CD14-positive monocyte (primary cell): Measurements from ENCODE around the gene TEAD1. TPM values are rescaled to one million over a fixed set of nuclear protein-coding genes. Genes with fewer than 3 reads are reported as not detected.

Experiments used
- DNase-seq, 3 donors: peaks; one replicate each; pipeline ENCODE4 v3.0.0-alpha.2; 2011 to 2022
- H2AFZ ChIP-seq: 2 replicates; pipeline ENCODE4 v1.6.0; 2012; ENCODE audit warnings: mild to moderate bottlenecking, low read depth, low read length, inconsistent platforms; ENCODE audit not compliant: insufficient read depth, poor library complexity, severe bottlenecking
- H3K27ac ChIP-seq, 2 donors: 1 replicate in 1 of 2; 2 replicates in 1 of 2; pipeline ENCODE4 v1.5.1; 2012 to 2013; ENCODE audit warnings: low read length in 2 of 2, control low read depth in 1 of 2, inconsistent platforms in 1 of 2, low read depth in 1 of 2, mild to moderate bottlenecking in 1 of 2
- H3K27me3 ChIP-seq, 2 donors: one replicate each; pipeline versions ENCODE4 v1.6.0 to v1.6.1; 2011 to 2013; ENCODE audit warnings: low read length in 2 of 2; ENCODE audit not compliant: control insufficient read depth in 2 of 2, insufficient read depth in 2 of 2
- H3K36me3 ChIP-seq, 2 donors: replicated peaks in 1 of 2; 1 replicate in 1 of 2; 2 replicates in 1 of 2; pipeline versions ENCODE4 v1.5.1 to v1.6.1; 2012 to 2013; ENCODE audit warnings: low read length in 2 of 2, control low read depth in 1 of 2, inconsistent platforms in 1 of 2, mild to moderate bottlenecking in 1 of 2; ENCODE audit not compliant: insufficient read depth in 2 of 2, control insufficient read depth in 1 of 2
- H3K4me1 ChIP-seq, 2 donors: 1 replicate in 1 of 2; 2 replicates in 1 of 2; pipeline versions ENCODE4 v1.5.1 to v1.6.1; 2012 to 2013; ENCODE audit warnings: low read length in 2 of 2, control low read depth in 1 of 2, inconsistent platforms in 1 of 2, mild to moderate bottlenecking in 1 of 2, moderate library complexity in 1 of 2; ENCODE audit not compliant: insufficient read depth in 2 of 2, control insufficient read depth in 1 of 2
- H3K4me2 ChIP-seq: replicated peaks from 2 replicates; pipeline ENCODE3; 2012; ENCODE audit warnings: low read length, moderate library complexity, mild to moderate bottlenecking; ENCODE audit not compliant: poor library complexity, severe bottlenecking; ENCODE audit errors: extremely low read depth
- H3K4me3 ChIP-seq, 3 experiments: fragments of 200-600 bp in 1 of 3; sonication (generic) in 1 of 3; replicated peaks in 1 of 3; 1 replicate in 2 of 3; 2 replicates in 1 of 3; pipeline ENCODE4 v1.5.1; 2011 to 2013; ENCODE audit warnings: low read length in 3 of 3, mild to moderate bottlenecking in 3 of 3, control low read depth in 2 of 3, low read depth in 2 of 3, inconsistent platforms in 1 of 3, moderate library complexity in 1 of 3
- H3K79me2 ChIP-seq: 2 replicates; pipeline ENCODE4 v1.6.0; 2012; ENCODE audit warnings: mild to moderate bottlenecking, control low read depth, inconsistent platforms, low read length, moderate library complexity; ENCODE audit not compliant: insufficient read depth
- H3K9ac ChIP-seq: 2 replicates; pipeline ENCODE4 v1.6.0; 2017; ENCODE audit warnings: low read length, mild to moderate bottlenecking; ENCODE audit not compliant: insufficient read depth, poor library complexity, severe bottlenecking
- H3K9me3 ChIP-seq, 2 donors: replicated peaks in 1 of 2; 1 replicate in 1 of 2; 2 replicates in 1 of 2; pipeline versions ENCODE4 v1.5.1 to v1.6.1; 2012 to 2013; ENCODE audit warnings: low read length in 2 of 2, control low read depth in 1 of 2; ENCODE audit not compliant: control insufficient read depth in 1 of 2, insufficient read depth in 1 of 2
- H4K20me1 ChIP-seq: 2 replicates; pipeline ENCODE4 v1.6.0; 2012; ENCODE audit warnings: mild to moderate bottlenecking, low read length, control low read depth, moderate library complexity; ENCODE audit not compliant: insufficient read depth
- H3K27ac Mint-ChIP-seq, 7 donors: one replicate each; pipeline ENCODE4 v1.8.0; 2020; ENCODE audit warnings: mild to moderate bottlenecking in 7 of 7, mixed read lengths in 7 of 7, moderate library complexity in 6 of 7, inconsistent platforms in 2 of 7
- H3K27me3 Mint-ChIP-seq, 3 donors: one replicate each; pipeline ENCODE4 v1.8.0; 2021 to 2022; ENCODE audit warnings: low read depth in 3 of 3, mild to moderate bottlenecking in 3 of 3, mixed read lengths in 3 of 3, moderate library complexity in 3 of 3, inconsistent platforms in 1 of 3
- H3K36me3 Mint-ChIP-seq, 2 donors: one replicate each; pipeline ENCODE4 v1.8.0; 2020; ENCODE audit warnings: mixed read lengths in 2 of 2, inconsistent platforms in 1 of 2, mild to moderate bottlenecking in 1 of 2
- H3K4me1 Mint-ChIP-seq: one replicate; pipeline ENCODE4 v1.8.0; 2020; ENCODE audit warnings: mild to moderate bottlenecking, mixed read lengths
- H3K4me3 Mint-ChIP-seq, 2 donors: one replicate each; pipeline ENCODE4 v1.8.0; 2020; ENCODE audit warnings: mild to moderate bottlenecking in 2 of 2, mixed read lengths in 2 of 2, moderate library complexity in 1 of 2
- H3K9me3 Mint-ChIP-seq, 7 donors: one replicate each; pipeline ENCODE4 v1.8.0; 2020 to 2022; ENCODE audit warnings: mixed read lengths in 7 of 7, mild to moderate bottlenecking in 6 of 7, moderate library complexity in 6 of 7, inconsistent platforms in 2 of 7
- WGBS: methylation state at CpG from one replicate; pipeline ENCODE4 v1.1.5; 2013; ENCODE audit warnings: missing lambda C conversion rate; ENCODE audit not compliant: insufficient coverage; 5-methylcytosine and 5-hydroxymethylcytosine counted together
- intact Hi-C, 2 donors: fragments of 100-400 bp; cut with micrococcal nuclease; formaldehyde crosslinking; loops; one replicate each; pipeline versions ENCODE4 v1.15.0 to v1.15.1; 2023
- polyA plus RNA-seq, 3 donors: library from polyadenylated mRNA; depleted of rRNA in 1 of 3; unstranded in 2 of 3; stranded (reverse) in 1 of 3; fragments of 300-500 nt in 2 of 3; fragments of >200 nt in 1 of 3; fragmentation: Illumina TruSeq in 2 of 3; gene quantifications; 1 replicate in 2 of 3; 2 replicates in 1 of 3; pipeline ENCODE4 v1.2.3, GENCODE V29; 2012 to 2021
- TF ChIP-seq, protein P1 (sequence below): fragments of 200-600 bp; IDR thresholded peaks from one replicate; pipeline ENCODE4 v1.8.0; 2022; ENCODE audit warnings: antibody characterized with exemption, mild to moderate bottlenecking

The TEAD1 gene
- polyA plus RNA-seq, 3 donors, result not detected

DNA sequence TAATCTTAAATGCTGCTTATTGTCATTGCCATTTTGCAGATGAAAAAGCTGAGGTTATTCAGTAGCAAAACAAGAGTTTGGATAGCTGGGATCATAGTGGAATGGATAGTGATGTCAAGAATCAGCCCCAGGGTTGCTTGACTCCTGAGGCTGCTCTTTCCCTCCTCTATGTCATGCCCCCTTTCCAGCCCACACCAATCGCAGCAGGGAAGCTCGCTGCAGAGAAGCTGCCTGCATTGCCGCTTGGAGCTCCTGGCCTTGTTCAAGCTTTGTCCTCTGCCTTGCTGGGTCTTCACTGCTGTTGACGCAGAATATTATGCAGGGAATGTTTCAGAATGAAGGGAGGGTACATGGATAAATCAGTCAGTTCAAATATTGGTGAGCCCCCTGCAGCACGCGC is 206.1 kb downstream of the TEAD1 start:
- DNase-seq, result no peak
- Histone ChIP-seq H3K9ac (no peak overlapping the region), H4K20me1 (no peaks in the 10 kb centered on the region), H3K9me3 (no peaks in the 10 kb centered on the region), H3K79me2 (no peaks in the 10 kb centered on the region), H3K27me3 (no peaks in the 10 kb centered on the region), H3K4me1 (no peaks in the 10 kb centered on the region), H3K27ac (no peak overlapping the region), H3K4me3 (no peak overlapping the region), H3K36me3 (no peaks in the 10 kb centered on the region), H2AFZ (no peak overlapping the region), H3K4me2 (no peak overlapping the region)
- Mint-ChIP-seq H3K27me3 (peaks cover 5 to 17% (median 12%) of the 10 kb centered on the region in 3 donors), H3K36me3 (no peaks in the 10 kb centered on the region), H3K4me1 (no peaks in the 10 kb centered on the region), H3K4me3 (no peak overlapping the region), H3K9me3 (peaks cover 0 to 1% (median 0%) of the 10 kb centered on the region in 7 donors), H3K27ac (no peak overlapping the region)
- TF ChIP-seq, protein P1, sequence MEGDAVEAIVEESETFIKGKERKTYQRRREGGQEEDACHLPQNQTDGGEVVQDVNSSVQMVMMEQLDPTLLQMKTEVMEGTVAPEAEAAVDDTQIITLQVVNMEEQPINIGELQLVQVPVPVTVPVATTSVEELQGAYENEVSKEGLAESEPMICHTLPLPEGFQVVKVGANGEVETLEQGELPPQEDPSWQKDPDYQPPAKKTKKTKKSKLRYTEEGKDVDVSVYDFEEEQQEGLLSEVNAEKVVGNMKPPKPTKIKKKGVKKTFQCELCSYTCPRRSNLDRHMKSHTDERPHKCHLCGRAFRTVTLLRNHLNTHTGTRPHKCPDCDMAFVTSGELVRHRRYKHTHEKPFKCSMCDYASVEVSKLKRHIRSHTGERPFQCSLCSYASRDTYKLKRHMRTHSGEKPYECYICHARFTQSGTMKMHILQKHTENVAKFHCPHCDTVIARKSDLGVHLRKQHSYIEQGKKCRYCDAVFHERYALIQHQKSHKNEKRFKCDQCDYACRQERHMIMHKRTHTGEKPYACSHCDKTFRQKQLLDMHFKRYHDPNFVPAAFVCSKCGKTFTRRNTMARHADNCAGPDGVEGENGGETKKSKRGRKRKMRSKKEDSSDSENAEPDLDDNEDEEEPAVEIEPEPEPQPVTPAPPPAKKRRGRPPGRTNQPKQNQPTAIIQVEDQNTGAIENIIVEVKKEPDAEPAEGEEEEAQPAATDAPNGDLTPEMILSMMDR, result no peak
- intact Hi-C loops, result no loop called here
- 93% methylated on average over 6 of the region's 6 CpGs for WGBS

DNA sequence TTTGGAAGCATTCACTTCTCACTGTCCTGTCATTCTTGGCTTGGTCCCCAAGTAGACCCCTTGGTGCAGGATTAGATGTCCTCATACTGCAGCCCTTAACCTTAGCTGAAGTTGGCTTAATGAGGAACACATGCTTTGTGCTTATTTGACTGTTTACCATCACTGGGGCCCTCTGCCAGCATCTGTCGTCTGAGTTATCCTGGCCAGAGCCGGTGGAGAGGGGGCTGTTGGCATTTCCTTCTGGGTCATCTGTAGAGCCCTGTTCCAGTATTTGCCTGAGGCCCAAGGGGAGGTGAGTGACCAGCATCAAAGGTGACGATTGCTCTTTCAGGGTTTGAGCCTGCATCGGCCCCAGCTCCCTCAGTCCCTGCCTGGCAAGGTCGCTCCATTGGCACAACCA is 208.4 kb downstream of the TEAD1 start:
- Mint-ChIP-seq H3K27ac (no peak overlapping the region), H3K9me3 (peaks cover 0 to 1% (median 0%) of the 10 kb centered on the region in 7 donors), H3K4me3 (no peak overlapping the region), H3K36me3 (no peaks in the 10 kb centered on the region), H3K27me3 (peaks cover 4 to 14% (median 9%) of the 10 kb centered on the region in 3 donors), H3K4me1 (no peaks in the 10 kb centered on the region)
- H4K20me1 ChIP-seq, result no peaks in the 10 kb centered on the region
- no peaks in the 10 kb centered on the region for H3K36me3 ChIP-seq
- no peak overlapping the region for H3K4me2 ChIP-seq
- TF ChIP-seq, protein P1, result no peak
- intact Hi-C loops, result no loop called here
- H3K79me2 ChIP-seq, result no peaks in the 10 kb centered on the region
- H3K27ac ChIP-seq, result no peak overlapping the region
- H3K4me1 ChIP-seq, result no peaks in the 10 kb centered on the region
- 97% methylated on average over 4 of the region's 5 CpGs for WGBS
- DNase-seq, result no peak
- H3K9ac ChIP-seq, result no peak overlapping the region
- H3K27me3 ChIP-seq, result no peaks in the 10 kb centered on the region
- H2AFZ ChIP-seq, result no peak overlapping the region
- H3K4me3 ChIP-seq, result no peak overlapping the region
- no peaks in the 10 kb centered on the region for H3K9me3 ChIP-seq
